Measurements from ENCODE around the gene UVSSA.

GRCh38 chr4:1381181-1381621 is 34.2 kb downstream of the UVSSA start:
- TF ChIP-seq CTCF (IDR thresholded peaks at IDR 0.05), result no peak
- no peak for TF ChIP-seq EZH2 (IDR thresholded peaks at IDR 0.05; ENCODE audit: borderline replicate concordance, insufficient read depth, low read depth, low read length, poor library complexity, severe bottlenecking)

Data from B cell (primary cell).